ENCODE results near the gene ITGAE. TPM values are rescaled to one million over a fixed set of nuclear protein-coding genes. Genes with fewer than 3 reads are reported as not detected.

ITGAE gene
- total and polyA plus RNA-seq, 2 experiments from 2014 or later, result 11.7 to 44.9 TPM

- Mint-ChIP-seq H3K27me3 (ENCODE audit: insufficient read depth, low read depth, poor library complexity) (peaks cover 12% of the 10 kb centered on the region), H3K36me3 (ENCODE audit: low read depth) (peaks cover 4% of the 10 kb centered on the region; the same call in 2 of the 3 replicates), H3K4me1 (no peaks in the 10 kb centered on the region), H3K4me3 (no peak overlapping the region), H3K27ac (no peak overlapping the region), H3K9me3 (no peaks in the 10 kb centered on the region)
- Histone ChIP-seq H2AFZ (no peak overlapping the region), H3K4me2 (no peak overlapping the region), H3K4me1 (ENCODE audit: insufficient read depth) (no peaks in the 10 kb centered on the region), H3K36me3 (ENCODE audit: insufficient read depth) (peaks cover 4% of the 10 kb centered on the region; the same call in 1 of the 2 replicates), H3K4me3 (no peak overlapping the region), H3K9me2 (ENCODE audit: insufficient read depth) (no peaks in the 10 kb centered on the region), H3K79me2 (replicated peaks; ENCODE audit: insufficient read depth) (no peaks in the 10 kb centered on the region), H3F3A (replicated peaks; ENCODE audit: low read depth) (peaks cover 4% of the 10 kb centered on the region), H3K27ac (ENCODE audit: low read depth) (no peak overlapping the region; the same call in 1 of the 2 replicates), H3K27me3 (ENCODE audit: insufficient read depth) (no peaks in the 10 kb centered on the region), H4K20me1 (replicated peaks; ENCODE audit: insufficient read depth) (no peaks in the 10 kb centered on the region; the same call in none of the 2 replicates)
- ATAC-seq (no peak), DNase-seq (ENCODE audit: low spot score) (no peak)
- TF ChIP-seq ZNF114 (CRISPR knock-in tag; IDR thresholded peaks at IDR 0.05), result no peak
- no peak for TF ChIP-seq CREB1 (CRISPR knock-in tag; IDR thresholded peaks at IDR 0.05; ENCODE audit: low read depth)
- TF ChIP-seq ZNF462 (CRISPR knock-in tag; IDR thresholded peaks at IDR 0.05), result no peak
- TF ChIP-seq JUNB (IDR thresholded peaks at IDR 0.05; ENCODE audit: unreplicated experiment), result no peak
- no peak for TF ChIP-seq EZH2 (IDR thresholded peaks at IDR 0.05; ENCODE audit: low read depth, unreplicated experiment)
- TF ChIP-seq ETS1 (IDR thresholded peaks at IDR 0.05), result no peak
- no peak for TF ChIP-seq ZNF331 (CRISPR knock-in tag; IDR thresholded peaks at IDR 0.05; ENCODE audit: low read depth)
- TF ChIP-seq CTCF (conservative IDR thresholded peaks at IDR 0.05; ENCODE audit: low read depth in 2 of 2), result no peak
- TF ChIP-seq POLR2AphosphoS5 (IDR thresholded peaks at IDR 0.05; ENCODE audit: low read depth), result no peak
- TF ChIP-seq EZH2phosphoT487 (IDR thresholded peaks at IDR 0.05; ENCODE audit: unreplicated experiment), result no peak
- TF ChIP-seq REST (IDR thresholded peaks at IDR 0.05; ENCODE audit: unreplicated experiment), result no peak
- TF ChIP-seq NANOG (IDR thresholded peaks at IDR 0.05; ENCODE audit: borderline replicate concordance), result no peak
- TF ChIP-seq STAT1 (IDR thresholded peaks at IDR 0.05; ENCODE audit: unreplicated experiment), result no peak
These were observed 804 bp upstream of the ITGAE start for GRCh38 chr17:3801792-3802191.

All from GM23338 (cell line).